CD4-positive, alpha-beta T cell (primary cell): ENCODE results near the gene COMMD3. TPM values are rescaled to one million over a fixed set of nuclear protein-coding genes. Genes with fewer than 3 reads are reported as not detected.

ENCODE experiments used
- ATAC-seq: fragments of 200-7000 bp; cut with Tn5 transposase; one replicate; pipeline ENCODE4 v1.10.0; 2022; ENCODE audit warnings: mild to moderate bottlenecking; ENCODE audit not compliant: poor library complexity
- CTCF ChIA-PET: fragments of 350-600 bp; sonication (Branson Sonifier 250); formaldehyde crosslinking; loops from one replicate; lab custom pipeline; 2021; ENCODE audit warnings: antibody characterized with exemption, inconsistent platforms; lab: Charles Lee
- POLR2A ChIA-PET: fragments of 350-600 bp; sonication (Branson Sonifier 250); formaldehyde crosslinking; loops from one replicate; lab custom pipeline; 2021; ENCODE audit warnings: antibody characterized with exemption, inconsistent platforms; lab: Charles Lee
- DNase-seq, 14 experiments: peaks; one replicate each; pipeline ENCODE4 v3.0.0-alpha.2; 2013 to 2020; ENCODE audit warnings: mixed read lengths in 2 of 14
- H3K27ac ChIP-seq, 2 donors: one replicate each; pipeline versions ENCODE4 v1.5.1 to v1.7.0; 2013; ENCODE audit warnings: low read length in 2 of 2, low read depth in 1 of 2, mild to moderate bottlenecking in 1 of 2
- H3K27me3 ChIP-seq, 2 experiments: 1 replicate in 1 of 2; 2 replicates in 1 of 2; pipeline versions ENCODE4 v1.6.1 to v1.7.0; 2013; ENCODE audit warnings: low read length in 2 of 2, control low read depth in 1 of 2, mild to moderate bottlenecking in 1 of 2, moderate library complexity in 1 of 2; ENCODE audit not compliant: insufficient read depth in 2 of 2, control insufficient read depth in 1 of 2
- H3K36me3 ChIP-seq: one replicate; pipeline ENCODE4 v1.6.1; 2013; ENCODE audit warnings: low read length, control low read depth; ENCODE audit not compliant: insufficient read depth
- H3K4me1 ChIP-seq: one replicate; pipeline ENCODE4 v1.6.1; 2013; ENCODE audit warnings: low read length, control low read depth; ENCODE audit not compliant: insufficient read depth
- H3K4me3 ChIP-seq: one replicate; pipeline ENCODE4 v1.5.1; 2013; ENCODE audit warnings: mild to moderate bottlenecking, low read length, moderate library complexity
- H3K9me3 ChIP-seq, 2 experiments: 1 replicate in 1 of 2; 2 replicates in 1 of 2; pipeline versions ENCODE4 v1.6.1 to v1.7.0; 2013; ENCODE audit warnings: low read length in 2 of 2, mild to moderate bottlenecking in 2 of 2, control low read depth in 1 of 2, moderate library complexity in 1 of 2; ENCODE audit not compliant: control insufficient read depth in 1 of 2, insufficient read depth in 1 of 2
- H3K27ac Mint-ChIP-seq: one replicate; pipeline ENCODE4 v1.8.0; 2020; ENCODE audit warnings: mixed read lengths
- H3K27me3 Mint-ChIP-seq: one replicate; pipeline ENCODE4 v1.8.0; 2021; ENCODE audit warnings: mixed read lengths
- H3K36me3 Mint-ChIP-seq: one replicate; pipeline ENCODE4 v1.8.0; 2021; ENCODE audit warnings: low read depth, mixed read lengths
- H3K4me1 Mint-ChIP-seq: one replicate; pipeline ENCODE4 v1.8.0; 2021; ENCODE audit warnings: low read depth, mixed read lengths
- H3K4me3 Mint-ChIP-seq: one replicate; pipeline ENCODE4 v1.8.0; 2020; ENCODE audit warnings: mild to moderate bottlenecking, mixed read lengths
- H3K9me3 Mint-ChIP-seq: one replicate; pipeline ENCODE4 v1.8.0; 2020; ENCODE audit warnings: mixed read lengths
- intact Hi-C, 2 experiments: fragments of 100-400 bp; cut with DNase I in 1 of 2; cut with micrococcal nuclease in 1 of 2; formaldehyde crosslinking; loops; one replicate each; pipeline versions ENCODE4 v1.15.1 to v1.9.0; 2023 to 2025; cut with DNase I, micrococcal nuclease
- total RNA-seq, 174 experiments: library from RNA in 2 of 174; stranded (reverse) in 2 of 174; gene quantifications; one replicate each; pipeline ENCODE4 v1.2.3 and lab custom pipeline; 2021 to 2026
- TF ChIP-seq, protein P1 (sequence below): fragments of 200-600 bp; IDR thresholded peaks from one replicate; pipeline ENCODE4 v1.8.0; 2022; ENCODE audit warnings: antibody characterized with exemption, mild to moderate bottlenecking

COMMD3 gene
- total RNA-seq, 2 experiments from 2014 or later = 43.2 to 51.0 TPM

GRCh38 chr10:22341190-22341925 lies 25.2 kb downstream of the COMMD3 start:
- TF ChIP-seq, protein P1, sequence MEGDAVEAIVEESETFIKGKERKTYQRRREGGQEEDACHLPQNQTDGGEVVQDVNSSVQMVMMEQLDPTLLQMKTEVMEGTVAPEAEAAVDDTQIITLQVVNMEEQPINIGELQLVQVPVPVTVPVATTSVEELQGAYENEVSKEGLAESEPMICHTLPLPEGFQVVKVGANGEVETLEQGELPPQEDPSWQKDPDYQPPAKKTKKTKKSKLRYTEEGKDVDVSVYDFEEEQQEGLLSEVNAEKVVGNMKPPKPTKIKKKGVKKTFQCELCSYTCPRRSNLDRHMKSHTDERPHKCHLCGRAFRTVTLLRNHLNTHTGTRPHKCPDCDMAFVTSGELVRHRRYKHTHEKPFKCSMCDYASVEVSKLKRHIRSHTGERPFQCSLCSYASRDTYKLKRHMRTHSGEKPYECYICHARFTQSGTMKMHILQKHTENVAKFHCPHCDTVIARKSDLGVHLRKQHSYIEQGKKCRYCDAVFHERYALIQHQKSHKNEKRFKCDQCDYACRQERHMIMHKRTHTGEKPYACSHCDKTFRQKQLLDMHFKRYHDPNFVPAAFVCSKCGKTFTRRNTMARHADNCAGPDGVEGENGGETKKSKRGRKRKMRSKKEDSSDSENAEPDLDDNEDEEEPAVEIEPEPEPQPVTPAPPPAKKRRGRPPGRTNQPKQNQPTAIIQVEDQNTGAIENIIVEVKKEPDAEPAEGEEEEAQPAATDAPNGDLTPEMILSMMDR = no peak
- peaks cover 24 to 45% of the 10 kb centered on the region in 2 experiments for H3K9me3 ChIP-seq
- no peak overlapping the region for H3K27ac ChIP-seq
- ChIA-PET CTCF (interaction anchor here (1.8 kb wide), 1 partner anchor 17 kb away, joined by 4 read pairs; no protein-coding TSS in a partner anchor), POLR2A (interaction anchor here (0.6 to 2.3 kb wide), 6 partner anchors 9 to 112 kb away, joined by 3 to 10 read pairs (median 5); no protein-coding TSS in a partner anchor)
- no peak for ATAC-seq
- Mint-ChIP-seq H3K27me3 (peaks cover 93% of the 10 kb centered on the region), H3K9me3 (peaks cover 13% of the 10 kb centered on the region), H3K4me1 (peaks cover 38% of the 10 kb centered on the region), H3K36me3 (peaks cover 5% of the 10 kb centered on the region), H3K4me3 (peak overlapping the region; percentile 63), H3K27ac (peak overlapping the region; percentile 32)
- peak in 3 of 14 experiments; percentile 18 to 41 (median 38) for DNase-seq
- peaks cover 34% of the 10 kb centered on the region for H3K4me1 ChIP-seq
- intact Hi-C loops = loop anchor here in 1 of 2 experiments (2.0 to 5.0 kb wide), 4 partner anchors 25 to 824 kb away; partner anchors contain the start of gene COMMD3
- H3K27me3 ChIP-seq = peaks cover 61 to 98% of the 10 kb centered on the region in 2 experiments
- H3K36me3 ChIP-seq = no peaks in the 10 kb centered on the region
- H3K4me3 ChIP-seq = peak overlapping the region; percentile 67

- H3K4me3 ChIP-seq = no peak overlapping the region
These were observed 25.7 kb downstream of the COMMD3 start for GRCh38 chr10:22341926-22342196.

GRCh38 chr10:22342421-22342820 lies 26.2 kb downstream of the COMMD3 start:
- intact Hi-C loops = loop anchor here in 1 of 2 experiments (5.0 kb wide), 3 partner anchors 90 to 825 kb away; no protein-coding TSS in a partner anchor
- H3K4me3 Mint-ChIP-seq = peak overlapping the region; percentile 27
- Histone ChIP-seq H3K27me3 (peaks cover 50 to 98% of the 10 kb centered on the region in 2 experiments), H3K36me3 (no peaks in the 10 kb centered on the region), H3K4me3 (no peak overlapping the region), H3K9me3 (peaks cover 18 to 43% of the 10 kb centered on the region in 2 experiments), H3K27ac (no peak overlapping the region), H3K4me1 (peaks cover 26% of the 10 kb centered on the region)
- TF ChIP-seq, protein P1 = no peak
- peaks cover 13% of the 10 kb centered on the region for H3K9me3 Mint-ChIP-seq
- CTCF ChIA-PET = no interaction called here
- POLR2A ChIA-PET = interaction anchor here (0.7 to 3.8 kb wide), 4 partner anchors 20 to 816 kb away, joined by 3 to 26 read pairs (median 5); no protein-coding TSS in a partner anchor
- ATAC-seq (no peak), DNase-seq (no peak)
- H3K27me3 Mint-ChIP-seq = peaks cover 93% of the 10 kb centered on the region
- H3K36me3 Mint-ChIP-seq = peaks cover 5% of the 10 kb centered on the region
- H3K4me1 Mint-ChIP-seq = peaks cover 27% of the 10 kb centered on the region
- peak overlapping the region; percentile 32 for H3K27ac Mint-ChIP-seq

More at GRCh38 chr10:22341926-22342196, 25.7 kb downstream of the COMMD3 start:
- Mint-ChIP-seq H3K4me1 (peaks cover 33% of the 10 kb centered on the region), H3K9me3 (peaks cover 13% of the 10 kb centered on the region), H3K27me3 (peaks cover 94% of the 10 kb centered on the region), H3K36me3 (peaks cover 5% of the 10 kb centered on the region), H3K27ac (peak overlapping the region; percentile 32), H3K4me3 (peak overlapping the region; percentile 63)
- DNase-seq (no peak), ATAC-seq (no peak)
- Histone ChIP-seq H3K36me3 (no peaks in the 10 kb centered on the region), H3K27me3 (peaks cover 56 to 98% of the 10 kb centered on the region in 2 experiments), H3K27ac (no peak overlapping the region), H3K4me1 (peaks cover 29% of the 10 kb centered on the region), H3K9me3 (peaks cover 19 to 45% of the 10 kb centered on the region in 2 experiments)
- TF ChIP-seq, protein P1 = no peak
- intact Hi-C loops = loop anchor here in 1 of 2 experiments (2.0 to 5.0 kb wide), 4 partner anchors 25 to 825 kb away; partner anchors contain the start of gene COMMD3
- ChIA-PET POLR2A (interaction anchor here (2.1 kb wide), 1 partner anchor 19 kb away, joined by 6 read pairs; no protein-coding TSS in a partner anchor), CTCF (no interaction called here)
